GM12891 (cell line): ENCODE results near the gene TPD52L1.
A peak's percentile ranks its signal among the peaks of the same experiment; 100 is the strongest.

ENCODE experiments used
- DNase-seq: peaks from one replicate; pipeline ENCODE4 v3.0.0; 2011; ENCODE audit warnings: low spot score; ENCODE audit not compliant: insufficient read length
- FAIRE-seq: peaks from 2 replicates; lab custom pipeline; 2011; peaks lifted over from hg19 to GRCh38; lab: Jason Lieb, UNC
- PAX5 ChIP-seq: IDR thresholded peaks from 2 replicates; pipeline ENCODE4 v1.6.1; 2011; ENCODE audit warnings: low read length, moderate library complexity, mild to moderate bottlenecking; ENCODE audit not compliant: insufficient read depth, severe bottlenecking
- POLR2A ChIP-seq: IDR thresholded peaks from 2 replicates; pipeline ENCODE4 v1.6.1; 2011; ENCODE audit warnings: low read depth, low read length, control low read depth
- POLR2AphosphoS5 ChIP-seq: IDR thresholded peaks from 2 replicates; pipeline ENCODE4 v1.6.1; 2011; ENCODE audit warnings: low read depth, low read length, control low read depth
- POU2F2 ChIP-seq: IDR thresholded peaks from 2 replicates; pipeline ENCODE4 v1.6.1; 2011; ENCODE audit warnings: low read depth, mild to moderate bottlenecking, control low read depth, low read length, moderate library complexity
- SPI1 ChIP-seq: IDR thresholded peaks from 2 replicates; pipeline ENCODE4 v1.6.1; 2011; ENCODE audit warnings: low read depth, low read length, control low read depth
- TAF1 ChIP-seq: IDR thresholded peaks from 2 replicates; pipeline ENCODE4 v1.6.1; 2011; ENCODE audit warnings: low read depth, low read length, control low read depth

TPD52L1 gene

GRCh38 chr6:125138083-125138482 is 15.5 kb upstream of the TPD52L1 start:
- no peak for TF ChIP-seq POLR2AphosphoS5
- no peak for TF ChIP-seq SPI1
- TF ChIP-seq POU2F2, result no peak
- no peak for TF ChIP-seq POLR2A
- no peak for TF ChIP-seq TAF1
- TF ChIP-seq PAX5, result no peak
- DNase-seq (no peak), FAIRE-seq (no peak)

GRCh38 chr6:125140808-125141207 is 12.8 kb upstream of the TPD52L1 start:
- TF ChIP-seq PAX5 (no peak), POLR2A (no peak), POLR2AphosphoS5 (no peak), TAF1 (no peak), POU2F2 (no peak), SPI1 (no peak)
- no peak for DNase-seq
- no peak for FAIRE-seq

- DNase-seq, result no peak
- FAIRE-seq, result no peak
- TF ChIP-seq TAF1 (no peak), SPI1 (no peak)
Measured at GRCh38 chr6:125142618-125143017, 11.0 kb upstream of the TPD52L1 start.

GRCh38 chr6:125144822-125145221 is 8.8 kb upstream of the TPD52L1 start:
- TF ChIP-seq POLR2A (no peak), TAF1 (no peak), PAX5 (no peak), POU2F2 (no peak), POLR2AphosphoS5 (no peak), SPI1 (no peak)
- FAIRE-seq (no peak), DNase-seq (no peak)

GRCh38 chr6:125149256-125150144 is 4.1 kb upstream of the TPD52L1 start:
- no peak for FAIRE-seq
- no peak for DNase-seq
- TF ChIP-seq TAF1 (no peak), SPI1 (no peak), POU2F2 (no peak), PAX5 (no peak), POLR2A (no peak), POLR2AphosphoS5 (no peak)

GRCh38 chr6:125151700-125152099 is 1.9 kb upstream of the TPD52L1 start:
- FAIRE-seq (no peak), DNase-seq (no peak)
- peak; percentile 62 for TF ChIP-seq SPI1
- no peak for TF ChIP-seq POLR2A

- FAIRE-seq (no peak), DNase-seq (peak; percentile 14)
- TF ChIP-seq TAF1, result no peak
- no peak for TF ChIP-seq PAX5
- no peak for TF ChIP-seq POLR2A
- TF ChIP-seq POU2F2, result no peak
- no peak for TF ChIP-seq POLR2AphosphoS5
- TF ChIP-seq SPI1, result no peak
Measured at GRCh38 chr6:125154118-125154760, 666 bp downstream of the TPD52L1 start.

- TF ChIP-seq PAX5 (no peak), POU2F2 (no peak), TAF1 (no peak), POLR2AphosphoS5 (no peak), POLR2A (no peak), SPI1 (no peak)
- FAIRE-seq, result no peak
- DNase-seq, result peak; percentile 15
Measured at GRCh38 chr6:125154761-125155135, 1.2 kb downstream of the TPD52L1 start.

- TF ChIP-seq POLR2A, result no peak
- TF ChIP-seq POU2F2, result no peak
- DNase-seq, result no peak
- FAIRE-seq, result no peak
Measured at GRCh38 chr6:125155344-125155743, 1.8 kb downstream of the TPD52L1 start.

- no peak for TF ChIP-seq POLR2AphosphoS5
- TF ChIP-seq TAF1, result no peak
- TF ChIP-seq SPI1, result no peak
- no peak for TF ChIP-seq POLR2A
- no peak for FAIRE-seq
- DNase-seq, result no peak
Measured at GRCh38 chr6:125156496-125156895, 2.9 kb downstream of the TPD52L1 start.

- no peak for TF ChIP-seq POLR2AphosphoS5
- TF ChIP-seq SPI1, result 0 out of 2 replicates have a peak, but pooled peaks have one; percentile 14
- no peak for DNase-seq
- FAIRE-seq, result no peak
Measured at GRCh38 chr6:125157280-125157679, 3.7 kb downstream of the TPD52L1 start.
